H1 (cell line): ENCODE data around the gene STARD3. TPM values are rescaled to one million over a fixed set of nuclear protein-coding genes. Genes with fewer than 3 reads are reported as not detected.

Experiments used
- CTCF ChIA-PET: fragments of 300-600 bp; sonication (Branson Sonifier 250); formaldehyde crosslinking; loops from one replicate; lab custom pipeline; 2021; ENCODE audit not compliant: partially characterized antibody; lab: Charles Lee
- POLR2A ChIA-PET: fragments of 300-600 bp; sonication (Branson Sonifier 250); formaldehyde crosslinking; loops from one replicate; lab custom pipeline; 2021; ENCODE audit warnings: inconsistent platforms; ENCODE audit not compliant: partially characterized antibody; lab: Charles Lee
- DNase-seq, 2 experiments: peaks; one replicate each; pipeline versions ENCODE4 v3.0.0 to v3.0.0-alpha.2; 2010 to 2022; ENCODE audit warnings: low spot score in 2 of 2, low read depth in 1 of 2, mixed read lengths in 1 of 2
- FAIRE-seq: peaks from 2 replicates; lab custom pipeline; 2011; peaks lifted over from hg19 to GRCh38; lab: Jason Lieb, UNC
- H2AFZ ChIP-seq: 2 replicates; pipeline ENCODE4 v1.8.1; 2012; ENCODE audit warnings: low read length, inconsistent platforms
- H2AK5ac ChIP-seq: 2 replicates; pipeline ENCODE4 v1.6.1; 2013; ENCODE audit warnings: low read depth, low read length
- H2BK120ac ChIP-seq: replicated peaks from 2 replicates; pipeline ENCODE3; 2013; ENCODE audit warnings: low read depth, low read length, inconsistent platforms
- H2BK12ac ChIP-seq: 2 replicates; pipeline ENCODE4 v1.6.1; 2013; ENCODE audit warnings: low read depth, low read length
- H2BK15ac ChIP-seq: 2 replicates; pipeline ENCODE4 v1.6.1; 2013; ENCODE audit warnings: low read length
- H2BK20ac ChIP-seq: 2 replicates; pipeline ENCODE4 v1.6.1; 2013; ENCODE audit warnings: low read length
- H2BK5ac ChIP-seq: 2 replicates; pipeline ENCODE4 v1.6.1; 2013; ENCODE audit warnings: low read depth, low read length
- H3K14ac ChIP-seq: 2 replicates; pipeline ENCODE4 v1.6.1; 2013; ENCODE audit warnings: inconsistent platforms; ENCODE audit not compliant: insufficient read length
- H3K18ac ChIP-seq: 2 replicates; pipeline ENCODE4 v1.6.1; 2013; ENCODE audit warnings: low read length; ENCODE audit errors: extremely low read depth
- H3K23ac ChIP-seq: 2 replicates; pipeline ENCODE4 v1.6.1; 2013; ENCODE audit warnings: inconsistent platforms; ENCODE audit not compliant: insufficient read length
- H3K23me2 ChIP-seq: 2 replicates; pipeline ENCODE4 v1.6.1; 2013; ENCODE audit warnings: low read depth, low read length
- H3K27ac ChIP-seq: 2 replicates; pipeline ENCODE4 v1.6.1; 2011; ENCODE audit warnings: low read depth, low read length, inconsistent platforms
- H3K27me3 ChIP-seq, 4 experiments: replicated peaks in 1 of 4; 1 replicate in 1 of 4; 2 replicates in 3 of 4; pipeline versions ENCODE4 v1.6.1 to v1.8.1; 2011 to 2013; ENCODE audit warnings: low read length in 3 of 4, mild to moderate bottlenecking in 3 of 4, inconsistent platforms in 2 of 4, mixed read lengths in 2 of 4, moderate library complexity in 1 of 4; ENCODE audit not compliant: control insufficient read depth in 3 of 4, insufficient read depth in 3 of 4; ENCODE audit errors: extremely low read depth in 1 of 4
- H3K36me3 ChIP-seq, 4 experiments: 2 replicates each; pipeline versions ENCODE4 v1.6.1 to v1.8.1; 2011 to 2013; ENCODE audit warnings: mild to moderate bottlenecking in 4 of 4, low read length in 3 of 4, moderate library complexity in 2 of 4, control low read depth in 1 of 4, inconsistent platforms in 1 of 4; ENCODE audit not compliant: insufficient read depth in 4 of 4, control insufficient read depth in 2 of 4
- H3K4ac ChIP-seq: replicated peaks from 2 replicates; pipeline ENCODE3; 2013; ENCODE audit warnings: low read length, low read depth, mixed read lengths, inconsistent platforms; ENCODE audit not compliant: insufficient read length
- H3K4me1 ChIP-seq, 4 experiments: replicated peaks in 1 of 4; 1 replicate in 1 of 4; 2 replicates in 3 of 4; pipeline versions ENCODE4 v1.6.1 to v1.8.1; 2011 to 2013; ENCODE audit warnings: low read length in 3 of 4, inconsistent platforms in 2 of 4, mixed read lengths in 1 of 4; ENCODE audit not compliant: insufficient read depth in 4 of 4, control insufficient read depth in 3 of 4
- H3K4me2 ChIP-seq, 2 experiments: 2 replicates each; pipeline versions ENCODE4 v1.6.1 to v1.8.1; 2011 to 2013; ENCODE audit warnings: low read depth in 2 of 2, low read length in 2 of 2, control low read depth in 1 of 2, inconsistent platforms in 1 of 2, mild to moderate bottlenecking in 1 of 2; ENCODE audit not compliant: insufficient read depth in 1 of 2
- H3K4me3 ChIP-seq, 4 experiments: fragments of 200-600, 300-600 bp in 1 of 4; sonication (generic), shearing (Covaris generic), sonication (Bioruptor Twin) in 1 of 4; 2 replicates each; pipeline versions ENCODE4 v1.5.1 to v1.8.1; 2011 to 2016; ENCODE audit warnings: low read length in 4 of 4, low read depth in 3 of 4, control low read depth in 2 of 4, inconsistent platforms in 2 of 4, mild to moderate bottlenecking in 2 of 4, mixed read lengths in 1 of 4, moderate library complexity in 1 of 4; ENCODE audit not compliant: insufficient read depth in 2 of 4; ENCODE audit errors: extremely low read depth in 1 of 4
- H3K56ac ChIP-seq: replicated peaks from 2 replicates; pipeline ENCODE3; 2013; ENCODE audit warnings: low read depth, mild to moderate bottlenecking, mixed read lengths, low read length, inconsistent platforms; ENCODE audit not compliant: insufficient read length
- H3K79me1 ChIP-seq: 2 replicates; pipeline ENCODE4 v1.6.1; 2013; ENCODE audit warnings: low read depth, low read length, control low read depth
- H3K79me2 ChIP-seq, 2 experiments: 2 replicates each; pipeline versions ENCODE4 v1.6.1 to v1.8.1; 2012 to 2013; ENCODE audit warnings: low read length in 2 of 2, mild to moderate bottlenecking in 2 of 2, inconsistent platforms in 1 of 2; ENCODE audit not compliant: insufficient read depth in 2 of 2, control insufficient read depth in 1 of 2
- H3K9ac ChIP-seq, 4 experiments: replicated peaks in 1 of 4; 1 replicate in 1 of 4; 2 replicates in 3 of 4; pipeline versions ENCODE4 v1.6.1 to v1.8.1; 2011 to 2013; ENCODE audit warnings: low read depth in 3 of 4, low read length in 3 of 4, control low read depth in 2 of 4, mild to moderate bottlenecking in 2 of 4, moderate library complexity in 2 of 4, inconsistent platforms in 1 of 4; ENCODE audit errors: extremely low read depth in 1 of 4
- H3K9me3 ChIP-seq, 2 experiments: 2 replicates each; pipeline versions ENCODE4 v1.6.1 to v1.8.1; 2012 to 2013; ENCODE audit warnings: mild to moderate bottlenecking in 2 of 2, moderate library complexity in 2 of 2, control low read depth in 1 of 2, inconsistent platforms in 1 of 2, low read depth in 1 of 2, low read length in 1 of 2, mixed read lengths in 1 of 2; ENCODE audit not compliant: insufficient read depth in 2 of 2
- H4K20me1 ChIP-seq, 2 experiments: replicated peaks in 1 of 2; 2 replicates each; pipeline versions ENCODE3 to v1.8.1; 2011 to 2013; ENCODE audit warnings: inconsistent platforms in 2 of 2, low read length in 2 of 2, mild to moderate bottlenecking in 1 of 2; ENCODE audit not compliant: insufficient read depth in 2 of 2, control insufficient read depth in 1 of 2
- H4K5ac ChIP-seq: 2 replicates; pipeline ENCODE4 v1.6.1; 2013; ENCODE audit warnings: low read length, low read depth, mixed read lengths, inconsistent platforms; ENCODE audit not compliant: insufficient read length
- H4K8ac ChIP-seq: 2 replicates; pipeline ENCODE4 v1.8.0; 2013; ENCODE audit warnings: mild to moderate bottlenecking, moderate library complexity, low read length, inconsistent platforms; ENCODE audit not compliant: insufficient read depth; ENCODE audit errors: extremely low read depth
- H4K91ac ChIP-seq: replicated peaks from 2 replicates; pipeline ENCODE3; 2013; ENCODE audit warnings: low read length, mixed read lengths, inconsistent platforms; ENCODE audit not compliant: insufficient read length
- ASH2L ChIP-seq: fragments of 200-600, 300-600 bp; sonication (generic); IDR thresholded peaks from one replicate; pipeline ENCODE4 v1.7.1; 2017; ENCODE audit warnings: low read length
- CBX8 ChIP-seq: fragments of 300-800, 300-1000 bp; sonication (generic); IDR thresholded peaks from 2 replicates; pipeline ENCODE4 v1.7.1; 2016; ENCODE audit warnings: low read depth, low read length, borderline replicate concordance
- CREB1 ChIP-seq: IDR thresholded peaks from 2 replicates; pipeline ENCODE4 v1.6.1; 2012; ENCODE audit warnings: inconsistent platforms
- EP300 ChIP-seq, 2 experiments: IDR thresholded peaks; 1 replicate in 1 of 2; 2 replicates in 1 of 2; pipeline ENCODE4 v1.6.1; 2011 to 2012; ENCODE audit warnings: low read depth in 2 of 2, low read length in 2 of 2, mild to moderate bottlenecking in 2 of 2, borderline replicate concordance in 1 of 2, inconsistent platforms in 1 of 2, moderate library complexity in 1 of 2
- HDAC2 ChIP-seq, 2 experiments: fragments of 300-600 bp in 1 of 2; sonication (generic) in 1 of 2; IDR thresholded peaks; 2 replicates each; pipeline ENCODE4 v1.6.1; 2011 to 2012; ENCODE audit warnings: low read depth in 2 of 2, low read length in 2 of 2, mild to moderate bottlenecking in 2 of 2, moderate library complexity in 2 of 2, borderline replicate concordance in 1 of 2, inconsistent platforms in 1 of 2
- PHF8 ChIP-seq: fragments of 200-600 bp; sonication (generic); conservative IDR thresholded peaks from 2 replicates; pipeline ENCODE4 v1.7.1; 2012; ENCODE audit warnings: low read depth, mild to moderate bottlenecking, inconsistent platforms, low read length, moderate library complexity
- SIN3A ChIP-seq, 2 experiments: IDR thresholded peaks in 1 of 2; conservative IDR thresholded peaks in 1 of 2; 2 replicates each; pipeline ENCODE4 v1.6.1; 2011 to 2012; ENCODE audit warnings: low read length in 2 of 2, improper control_type of control experiment in 1 of 2, low read depth in 1 of 2, mild to moderate bottlenecking in 1 of 2
- SUZ12 ChIP-seq: fragments of 200-600 bp; sonication (generic); IDR thresholded peaks from 2 replicates; pipeline ENCODE4 v1.6.1; 2012; ENCODE audit warnings: mild to moderate bottlenecking, inconsistent platforms, low read length, moderate library complexity, mixed read lengths
- WGBS, 2 experiments: shearing (Covaris generic) in 1 of 2; methylation state at CpG; one replicate each; pipeline versions ENCODE4 v1.1.6 to v1.1.7; 2013 to 2015; ENCODE audit warnings: low lambda C conversion rate in 2 of 2, mixed read lengths in 2 of 2, inconsistent platforms in 1 of 2, low coverage in 1 of 2, missing lambda C conversion rate in 1 of 2; ENCODE audit not compliant: insufficient replicate concordance in 2 of 2, insufficient coverage in 1 of 2, insufficient read length in 1 of 2; ENCODE audit errors: extremely low coverage in 1 of 2, missing lambda C conversion rate in 1 of 2; 5-methylcytosine and 5-hydroxymethylcytosine counted together
- polyA plus RNA-seq, 7 experiments: library from polyadenylated mRNA; depleted of rRNA in 3 of 7; stranded (reverse) in 5 of 7; unstranded in 2 of 7; fragments of >200 nt in 5 of 7; fragments of 200-250 nt in 2 of 7; gene quantifications; 1 replicate in 5 of 7; 2 replicates in 1 of 7; 4 replicates in 1 of 7; pipeline versions ENCODE4 v1.2.1 to v1.2.3, GENCODE V29; 2011 to 2013; ENCODE audit warnings: missing spikeins in 2 of 7, mixed read lengths in 2 of 7
- total RNA-seq: library from RNA; stranded (reverse); fragmentation: NEBNext Ultra II Directional; extraction: Animal tissue kit (Norgen Biotek cat#: 25700); gene quantifications from 2 replicates; pipeline ENCODE4 v1.2.1, GENCODE V29; 2021

Gene STARD3
- total and polyA plus RNA-seq, 2 of the 8 experiments (the other 6 are each of a cell fraction or from before 2014, with no cell fraction given) = 47.6 to 80.3 TPM

- Histone ChIP-seq H3K9me3 (no peaks in the 10 kb centered on the region), H2BK120ac (no peak overlapping the region), H3K14ac (no peak overlapping the region), H3K4me2 (no peak overlapping the region), H3K4me1 (peaks cover 0 to 15% (median 5%) of the 10 kb centered on the region in 4 experiments; a peak in 5 of 7 replicates), H3K23ac (no peak overlapping the region), H3K27me3 (peaks cover 0 to 16% (median 2%) of the 10 kb centered on the region in 4 experiments; a peak in 3 of 7 replicates), H3K23me2 (peaks cover 5% of the 10 kb centered on the region; the same call in 1 of the 2 replicates), H3K9ac (no peak overlapping the region), H3K4ac (no peak overlapping the region), H4K8ac (no peak overlapping the region; the same call in 1 of the 2 replicates), H3K4me3 (no peak overlapping the region), H4K20me1 (peaks cover 0 to 2% of the 10 kb centered on the region in 2 experiments), H3K18ac (no peak overlapping the region; the same call in 1 of the 2 replicates), H4K5ac (no peak overlapping the region), H3K79me2 (no peaks in the 10 kb centered on the region)
- WGBS, 2 experiments = 88% methylated on average over 14 of the region's 15 CpGs; no CpG with 5 or more reads in 1 of the 2 experiments
- no peak for DNase-seq
- no peak for TF ChIP-seq CBX8
- no peak for TF ChIP-seq ASH2L
- TF ChIP-seq SIN3A (conservative IDR thresholded peaks at IDR 0.05 in 1 of 2, IDR thresholded peaks at IDR 0.05 in 1 of 2; ENCODE audit: low read depth in 1 of 2, low read length in 2 of 2) = 0 out of 4 replicates have a peak, but pooled peaks of 1 of the 2 experiments have one; percentile 4
- no peak for TF ChIP-seq PHF8
- TF ChIP-seq EP300 (IDR thresholded peaks at IDR 0.05; ENCODE audit: borderline replicate concordance in 1 of 2, low read depth in 2 of 2, low read length in 2 of 2) = no peak
- TF ChIP-seq CREB1 = 0 out of 2 replicates have a peak, but pooled peaks have one; percentile 0
- no peak for TF ChIP-seq HDAC2 (IDR thresholded peaks at IDR 0.05; ENCODE audit: borderline replicate concordance in 1 of 2, low read depth in 2 of 2, low read length in 2 of 2)
- no peak for TF ChIP-seq SUZ12
- TF ChIP-seq, all 59 proteins: peak for 2
- Histone ChIP-seq H2AFZ (no peak overlapping the region), H4K91ac (no peak overlapping the region), H2BK20ac (no peak overlapping the region), H3K56ac (no peak overlapping the region), H3K36me3 (peaks cover 0 to 3% (median 0%) of the 10 kb centered on the region in 4 experiments; a peak in 1 of 8 replicates), H3K79me1 (no peaks in the 10 kb centered on the region), H2AK5ac (no peak overlapping the region), H2BK5ac (no peak overlapping the region), H3K27ac (no peak overlapping the region), H2BK15ac (peak overlapping the region; percentile 36; the same call in 1 of the 2 replicates), H2BK12ac (no peak overlapping the region; the same call in 1 of the 2 replicates)
- FAIRE-seq = no peak
- CTCF ChIA-PET = interaction anchor here (0.6 to 52.4 kb wide), 25 partner anchors 9 to 696 kb away, joined by 3 to 1885 read pairs (median 5); partner anchors contain the start of genes ERBB2, MIEN1, PGAP3 and PPP1R1B
- POLR2A ChIA-PET = interaction anchor here (0.6 to 38.1 kb wide), 13 partner anchors 3 to 56 kb away, joined by 3 to 708 read pairs (median 3); partner anchors contain the start of genes ERBB2, PGAP3, PNMT and TCAP
These were observed 35.8 kb downstream of the STARD3 start for GRCh38 chr17:39672522-39673334.
